PC-3 (cell line): Measurements from ENCODE around the gene SHROOM2.

Experiments
- EZH2 ChIP-seq: fragments of 300-600 bp; sonication (generic); IDR thresholded peaks from one replicate; pipeline ENCODE4 v1.6.1; 2017; ENCODE audit warnings: antibody characterized with exemption, mild to moderate bottlenecking, low read length; ENCODE audit not compliant: unreplicated experiment
- EZH2phosphoT487 ChIP-seq: fragments of 300-600 bp; sonication (generic); IDR thresholded peaks from 2 replicates; pipeline ENCODE4 v1.6.1; 2018; ENCODE audit warnings: mild to moderate bottlenecking, antibody characterized with exemption, low read length, borderline replicate concordance
- TF ChIP-seq, protein P1 (sequence below): fragments of 300-600 bp; sonication (generic); conservative IDR thresholded peaks from 2 replicates; pipeline ENCODE4 v1.5.1; 2017; ENCODE audit warnings: antibody characterized with exemption, low read depth, mild to moderate bottlenecking, low read length

DNA sequence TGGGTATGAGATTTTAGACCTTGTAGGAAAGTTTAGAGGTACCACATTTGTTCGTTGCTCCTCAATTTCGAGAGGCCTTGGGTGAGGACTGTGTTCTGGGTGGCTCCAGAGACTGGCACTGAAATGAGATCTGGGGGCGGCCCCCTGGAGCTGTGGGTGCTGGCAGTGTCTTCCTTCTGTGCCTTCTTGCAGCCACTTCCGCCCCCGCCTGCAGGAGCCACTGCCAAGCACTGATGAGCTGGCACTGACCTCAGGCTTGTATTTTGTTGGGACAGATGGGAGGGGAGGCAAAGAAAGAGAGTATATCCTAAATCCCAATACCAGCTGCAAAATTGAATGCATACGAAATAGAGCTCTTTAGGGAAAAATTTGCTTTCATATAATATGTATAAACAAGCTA, 116.4 kb downstream of the SHROOM2 start:
- TF ChIP-seq, protein P1, sequence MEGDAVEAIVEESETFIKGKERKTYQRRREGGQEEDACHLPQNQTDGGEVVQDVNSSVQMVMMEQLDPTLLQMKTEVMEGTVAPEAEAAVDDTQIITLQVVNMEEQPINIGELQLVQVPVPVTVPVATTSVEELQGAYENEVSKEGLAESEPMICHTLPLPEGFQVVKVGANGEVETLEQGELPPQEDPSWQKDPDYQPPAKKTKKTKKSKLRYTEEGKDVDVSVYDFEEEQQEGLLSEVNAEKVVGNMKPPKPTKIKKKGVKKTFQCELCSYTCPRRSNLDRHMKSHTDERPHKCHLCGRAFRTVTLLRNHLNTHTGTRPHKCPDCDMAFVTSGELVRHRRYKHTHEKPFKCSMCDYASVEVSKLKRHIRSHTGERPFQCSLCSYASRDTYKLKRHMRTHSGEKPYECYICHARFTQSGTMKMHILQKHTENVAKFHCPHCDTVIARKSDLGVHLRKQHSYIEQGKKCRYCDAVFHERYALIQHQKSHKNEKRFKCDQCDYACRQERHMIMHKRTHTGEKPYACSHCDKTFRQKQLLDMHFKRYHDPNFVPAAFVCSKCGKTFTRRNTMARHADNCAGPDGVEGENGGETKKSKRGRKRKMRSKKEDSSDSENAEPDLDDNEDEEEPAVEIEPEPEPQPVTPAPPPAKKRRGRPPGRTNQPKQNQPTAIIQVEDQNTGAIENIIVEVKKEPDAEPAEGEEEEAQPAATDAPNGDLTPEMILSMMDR, result no peak
- TF ChIP-seq EZH2phosphoT487, result no peak
- no peak for TF ChIP-seq EZH2
